IMR-90 (cell line): Measurements from ENCODE around the gene DPP6. TPM values are rescaled to one million over a fixed set of nuclear protein-coding genes. Genes with fewer than 3 reads are reported as not detected.
"Not testable (repeated sequence)": the region's sequence is repeated elsewhere in the genome, so short reads cannot be mapped to it uniquely, and the experiment has no call there.

Source experiments
- ATAC-seq: fragments of 200-7000 bp; cut with Tn5 transposase; 2 replicates; pipeline ENCODE4 v1.9.1; 2020; ENCODE audit warnings: low read depth, mild to moderate bottlenecking, moderate library complexity
- BruUV-seq: library from RNA; stranded (reverse); fragments of 400-500 nt; replicated peaks from 2 replicates; lab custom pipeline; 2021; lab: Mats Ljungman, UMichigan
- CTCF ChIA-PET: fragments of 300-600 bp; formaldehyde crosslinking; extraction: SDS; loops from one replicate; lab custom pipeline; 2021; ENCODE audit warnings: antibody characterized with exemption; lab: Yijun Ruan, JAX
- POLR2A ChIA-PET: fragments of 300-600 bp; sonication (Branson Sonifier 250); formaldehyde crosslinking; loops from one replicate; lab custom pipeline; 2022; ENCODE audit warnings: antibody characterized with exemption; ENCODE audit not compliant: unreplicated experiment; lab: Charles Lee
- DNase-seq: peaks from one replicate; pipeline ENCODE4 v3.0.0; 2013
- H2AFZ ChIP-seq: replicated peaks from 2 replicates; pipeline ENCODE3; 2013; ENCODE audit warnings: low read length, mild to moderate bottlenecking; ENCODE audit not compliant: poor library complexity
- H2AK5ac ChIP-seq: 2 replicates; pipeline ENCODE4 v1.6.1; 2013; ENCODE audit warnings: low read depth, low read length, inconsistent platforms
- H2AK9ac ChIP-seq: replicated peaks from 2 replicates; pipeline ENCODE3; 2013; ENCODE audit warnings: mild to moderate bottlenecking, low read depth, low read length, moderate library complexity; ENCODE audit not compliant: poor library complexity
- H2BK120ac ChIP-seq: 2 replicates; pipeline ENCODE4 v1.6.1; 2013; ENCODE audit warnings: low read depth, low read length, inconsistent platforms
- H2BK15ac ChIP-seq: 3 replicates; pipeline ENCODE4 v1.6.1; 2013; ENCODE audit warnings: low read depth, low read length, inconsistent platforms
- H2BK20ac ChIP-seq: 2 replicates; pipeline ENCODE4 v1.6.1; 2013; ENCODE audit warnings: low read depth, mild to moderate bottlenecking, inconsistent platforms, low read length, moderate library complexity
- H2BK5ac ChIP-seq: 2 replicates; pipeline ENCODE4 v1.6.1; 2013; ENCODE audit warnings: mild to moderate bottlenecking, low read depth, low read length, inconsistent platforms; ENCODE audit not compliant: poor library complexity, severe bottlenecking
- H3K14ac ChIP-seq: replicated peaks from 2 replicates; pipeline ENCODE4 v1.6.1; 2013; ENCODE audit warnings: low read depth, low read length, inconsistent platforms
- H3K18ac ChIP-seq: 2 replicates; pipeline ENCODE4 v1.6.1; 2013; ENCODE audit warnings: low read depth, low read length, control low read depth
- H3K23ac ChIP-seq: 2 replicates; pipeline ENCODE4 v1.6.1; 2013; ENCODE audit warnings: low read depth, low read length, inconsistent platforms
- H3K27ac ChIP-seq: 2 replicates; pipeline ENCODE4 v1.5.1; 2013; ENCODE audit warnings: mild to moderate bottlenecking, control low read depth, low read length; ENCODE audit not compliant: insufficient read depth
- H3K27me3 ChIP-seq: 2 replicates; pipeline ENCODE4 v1.6.1; 2013; ENCODE audit warnings: low read length; ENCODE audit not compliant: control insufficient read depth, insufficient read depth
- H3K36me3 ChIP-seq: 2 replicates; pipeline ENCODE4 v1.6.1; 2013; ENCODE audit warnings: low read length, mixed read lengths; ENCODE audit not compliant: control insufficient read depth, insufficient read depth
- H3K4ac ChIP-seq: 2 replicates; pipeline ENCODE4 v1.6.1; 2013; ENCODE audit warnings: low read depth, low read length, inconsistent platforms
- H3K4me1 ChIP-seq: 2 replicates; pipeline ENCODE4 v1.6.1; 2013; ENCODE audit warnings: low read length, mixed read lengths; ENCODE audit not compliant: control insufficient read depth, insufficient read depth
- H3K4me2 ChIP-seq: 2 replicates; pipeline ENCODE4 v1.6.1; 2013; ENCODE audit warnings: low read depth, mild to moderate bottlenecking, control low read depth, low read length, moderate library complexity
- H3K4me3 ChIP-seq: 2 replicates; pipeline ENCODE4 v1.5.1; 2013; ENCODE audit warnings: low read depth, mild to moderate bottlenecking, control low read depth, low read length, moderate library complexity; ENCODE audit not compliant: insufficient read depth
- H3K56ac ChIP-seq: 2 replicates; pipeline ENCODE4 v1.6.1; 2013; ENCODE audit warnings: low read length, inconsistent platforms; ENCODE audit not compliant: insufficient read depth; ENCODE audit errors: extremely low read depth
- H3K79me1 ChIP-seq, 2 experiments: 2 replicates each; pipeline ENCODE4 v1.6.1; 2013; ENCODE audit warnings: low read length in 2 of 2, inconsistent platforms in 1 of 2, low read depth in 1 of 2
- H3K9ac ChIP-seq: 2 replicates; pipeline ENCODE4 v1.6.1; 2013; ENCODE audit warnings: low read depth, low read length, control low read depth
- H3K9me1 ChIP-seq: 2 replicates; pipeline ENCODE4 v1.6.1; 2013; ENCODE audit warnings: low read length, inconsistent platforms; ENCODE audit not compliant: insufficient read depth
- H3K9me3 ChIP-seq: 2 replicates; pipeline ENCODE4 v1.6.1; 2013; ENCODE audit warnings: low read length; ENCODE audit not compliant: control insufficient read depth, insufficient read depth
- H4K20me1 ChIP-seq: 2 replicates; pipeline ENCODE4 v1.6.1; 2013; ENCODE audit warnings: low read length, inconsistent platforms; ENCODE audit not compliant: insufficient read depth
- H4K5ac ChIP-seq: 2 replicates; pipeline ENCODE4 v1.6.1; 2013; ENCODE audit warnings: mild to moderate bottlenecking, low read depth, low read length, control low read depth
- H4K8ac ChIP-seq, 2 experiments: 2 replicates each; pipeline ENCODE4 v1.6.1; 2013; ENCODE audit warnings: low read depth in 2 of 2, low read length in 2 of 2, control low read depth in 1 of 2, inconsistent platforms in 1 of 2
- H4K91ac ChIP-seq: 2 replicates; pipeline ENCODE4 v1.6.1; 2013; ENCODE audit warnings: low read depth, low read length, inconsistent platforms; ENCODE audit not compliant: insufficient read depth
- WGBS, 2 experiments: methylation state at CpG; one replicate each; pipeline versions ENCODE4 v1.1.5 to v1.1.7; 2013; ENCODE audit warnings: missing lambda C conversion rate in 2 of 2; ENCODE audit not compliant: insufficient read length in 1 of 2; ENCODE audit errors: extremely low coverage in 2 of 2; 5-methylcytosine and 5-hydroxymethylcytosine counted together
- dilution Hi-C: fragments of 300-500 bp; cut with HindIII; formaldehyde crosslinking; loops from one replicate; pipeline ENCODE4 v1.14.3; 2018; ENCODE audit warnings: low sequenced_read_pairs; ENCODE audit not compliant: unreplicated experiment
- in situ Hi-C: fragments of 300-500 bp; cut with MboI; formaldehyde crosslinking; loops from 3 replicates; pipeline ENCODE4 v1.14.3; 2019; ENCODE audit warnings: low sequenced_read_pairs, inconsistent platforms, mixed read lengths
- intact Hi-C: fragments of 100-400 bp; cut with micrococcal nuclease; formaldehyde crosslinking; loops from 2 replicates; pipeline ENCODE4 v1.10.0; 2022
- polyA plus RNA-seq, 3 experiments: library from polyadenylated mRNA; depleted of rRNA; stranded (reverse); fragments of >200 nt; gene quantifications; 2 replicates each; pipeline ENCODE4 v1.2.3, GENCODE V29; 2012; ENCODE audit warnings: low replicate concordance in 1 of 3
- total RNA-seq: library from RNA; depleted of rRNA; stranded (reverse); fragments of >200 nt; gene quantifications from 2 replicates; pipeline ENCODE4 v1.2.3, GENCODE V29; 2012

DPP6 gene
- total and polyA plus RNA-seq, 2 of the 4 experiments (the other 2 are of a cell fraction) = not detected

DNA sequence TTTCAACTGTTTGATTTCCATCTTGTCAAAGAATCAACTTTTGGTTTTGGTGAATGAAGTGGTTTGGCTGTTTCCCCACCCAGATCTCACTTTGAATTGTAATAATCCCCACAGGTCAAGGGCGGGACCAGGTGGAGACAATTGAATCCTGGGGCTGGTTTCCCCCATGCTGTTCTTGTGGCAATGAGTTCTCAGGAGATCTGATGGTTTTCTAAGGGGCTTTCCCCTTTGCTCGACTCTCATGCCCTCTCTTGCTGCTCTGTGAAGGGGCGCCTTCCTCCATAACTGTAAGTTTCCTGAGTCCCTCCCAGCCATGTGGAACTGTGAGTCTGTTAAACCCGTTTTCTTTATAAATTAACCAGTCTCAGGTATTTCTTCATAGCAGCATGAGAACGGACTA lies 68.6 kb downstream of the DPP6 start:
- BruUV-seq, H3K56ac ChIP-seq, H2BK20ac ChIP-seq, H2BK5ac ChIP-seq, in situ Hi-C loops, H3K9ac ChIP-seq, H3K9me1 ChIP-seq, H3K18ac ChIP-seq, H3K9me3 ChIP-seq, H3K4ac ChIP-seq, H3K27ac ChIP-seq, H3K4me3 ChIP-seq, H4K91ac ChIP-seq, H2AFZ ChIP-seq, H3K4me1 ChIP-seq, H3K4me2 ChIP-seq, POLR2A ChIA-PET, dilution Hi-C loops, ATAC-seq, H4K8ac ChIP-seq, H3K79me1 ChIP-seq, H4K20me1 ChIP-seq, H3K14ac ChIP-seq, H2AK9ac ChIP-seq, H3K36me3 ChIP-seq, H3K27me3 ChIP-seq, H2BK15ac ChIP-seq, DNase-seq, intact Hi-C loops, H2BK120ac ChIP-seq, H2AK5ac ChIP-seq, H3K23ac ChIP-seq, CTCF ChIA-PET, H4K5ac ChIP-seq: not testable (repeated sequence)
- WGBS, 2 experiments = no CpG with 5 or more reads among the region's 5 CpGs

DNA sequence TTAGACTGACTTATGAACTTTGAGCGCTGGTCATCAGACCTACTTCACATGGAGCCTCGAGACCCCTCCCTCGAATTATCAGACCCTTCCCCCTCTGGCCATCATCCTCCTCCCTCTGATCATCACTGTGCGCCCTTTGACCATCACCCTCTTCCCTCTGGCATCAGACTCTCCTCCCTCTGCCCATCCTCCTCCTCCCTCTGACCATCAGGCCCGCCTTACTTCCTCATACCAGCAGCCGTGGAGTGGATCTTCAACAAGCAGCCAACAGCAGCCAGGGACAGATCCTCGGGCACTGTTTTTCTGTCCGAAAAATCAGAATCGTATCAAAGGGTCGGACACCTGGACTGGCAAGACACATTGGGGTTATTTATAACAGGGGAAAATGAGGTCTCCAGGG lies 70.5 kb downstream of the DPP6 start:
- BruUV-seq, H2AK5ac ChIP-seq, in situ Hi-C loops, H3K4ac ChIP-seq, H4K20me1 ChIP-seq, H3K23ac ChIP-seq, H3K4me2 ChIP-seq, H3K27me3 ChIP-seq, DNase-seq, H2BK15ac ChIP-seq, intact Hi-C loops, H3K9me3 ChIP-seq, H3K56ac ChIP-seq, H2AK9ac ChIP-seq, POLR2A ChIA-PET, H3K4me3 ChIP-seq, H2BK120ac ChIP-seq, ATAC-seq, H4K5ac ChIP-seq, H4K8ac ChIP-seq, H3K36me3 ChIP-seq, H2AFZ ChIP-seq, H3K9me1 ChIP-seq, H3K9ac ChIP-seq, H4K91ac ChIP-seq, H2BK20ac ChIP-seq, H3K27ac ChIP-seq, H2BK5ac ChIP-seq, H3K4me1 ChIP-seq, H3K18ac ChIP-seq, H3K79me1 ChIP-seq, dilution Hi-C loops, CTCF ChIA-PET, H3K14ac ChIP-seq: not testable (repeated sequence)
- WGBS, 2 experiments = no CpG with 5 or more reads among the region's 10 CpGs
